HL-60 (cell line): ENCODE results near the gene YKT6.

ENCODE experiments used
- DNase-seq, 2 experiments: peaks; one replicate each; pipeline ENCODE4 v3.0.0-alpha.2; 2010 to 2020; ENCODE audit warnings: low read depth in 1 of 2, low spot score in 1 of 2
- H3K27ac ChIP-seq: fragments of 250-450 bp; sonication (Bioruptor Pico); replicated peaks from 2 replicates; pipeline ENCODE4 v1.5.1; 2020; ENCODE audit warnings: mild to moderate bottlenecking, moderate library complexity
- H3K27me3 ChIP-seq: fragments of 250-450 bp; sonication (Bioruptor Pico); 2 replicates; pipeline ENCODE4 v1.5.1; 2021; ENCODE audit warnings: mild to moderate bottlenecking, moderate library complexity; ENCODE audit not compliant: insufficient read depth, poor library complexity, severe bottlenecking
- H3K4me3 ChIP-seq: replicated peaks from 2 replicates; pipeline ENCODE4 v1.5.1; 2011; ENCODE audit warnings: mild to moderate bottlenecking, control low read depth, low read length; ENCODE audit not compliant: insufficient read depth
- GABPA ChIP-seq: IDR thresholded peaks from 2 replicates; pipeline ENCODE4 v1.6.1; 2012; ENCODE audit warnings: low read depth
- POLR2AphosphoS5 ChIP-seq: IDR thresholded peaks from 2 replicates; pipeline ENCODE4 v1.6.1; 2012; ENCODE audit warnings: low read depth
- SPI1 ChIP-seq: IDR thresholded peaks from 2 replicates; pipeline ENCODE4 v1.6.1; 2012; ENCODE audit warnings: low read depth, mild to moderate bottlenecking, borderline replicate concordance
- TF ChIP-seq, protein P1 (sequence below): IDR thresholded peaks from 2 replicates; pipeline ENCODE4 v1.6.1; 2012; ENCODE audit warnings: low read depth; ENCODE audit not compliant: insufficient replicate concordance
- TF ChIP-seq, protein P2 (sequence below): IDR thresholded peaks from one replicate; pipeline ENCODE4 v1.5.1; 2011; ENCODE audit warnings: low read length, control low read depth, inconsistent platforms; ENCODE audit not compliant: insufficient read depth

YKT6 gene

DNA sequence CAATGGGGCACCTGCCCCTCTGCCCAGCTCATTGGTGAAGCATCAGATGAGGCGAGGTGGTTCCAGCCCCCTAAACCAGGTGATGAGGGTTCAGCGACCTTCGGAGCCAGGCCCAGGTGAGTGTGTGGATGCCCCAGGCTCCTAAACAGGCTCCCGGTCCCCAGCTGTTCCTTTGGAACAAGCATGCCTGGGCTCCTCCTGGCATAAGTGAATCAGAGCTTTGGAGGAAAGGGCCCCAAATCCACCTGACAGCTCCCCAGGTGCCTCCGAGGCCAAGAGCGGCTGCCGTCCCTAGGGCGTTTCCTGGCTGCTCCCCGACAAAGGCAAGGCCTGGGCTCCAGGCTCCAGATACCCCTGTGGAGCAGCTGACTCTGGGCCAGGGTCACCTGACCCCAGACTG is 61.3 kb downstream of the YKT6 start:
- no peak overlapping the region for H3K27ac ChIP-seq
- no peak for DNase-seq
- H3K4me3 ChIP-seq, result no peak overlapping the region
- no peaks in the 10 kb centered on the region for H3K27me3 ChIP-seq
- TF ChIP-seq GABPA (no peak), SPI1 (no peak), POLR2AphosphoS5 (no peak)
- TF ChIP-seq, protein P1, sequence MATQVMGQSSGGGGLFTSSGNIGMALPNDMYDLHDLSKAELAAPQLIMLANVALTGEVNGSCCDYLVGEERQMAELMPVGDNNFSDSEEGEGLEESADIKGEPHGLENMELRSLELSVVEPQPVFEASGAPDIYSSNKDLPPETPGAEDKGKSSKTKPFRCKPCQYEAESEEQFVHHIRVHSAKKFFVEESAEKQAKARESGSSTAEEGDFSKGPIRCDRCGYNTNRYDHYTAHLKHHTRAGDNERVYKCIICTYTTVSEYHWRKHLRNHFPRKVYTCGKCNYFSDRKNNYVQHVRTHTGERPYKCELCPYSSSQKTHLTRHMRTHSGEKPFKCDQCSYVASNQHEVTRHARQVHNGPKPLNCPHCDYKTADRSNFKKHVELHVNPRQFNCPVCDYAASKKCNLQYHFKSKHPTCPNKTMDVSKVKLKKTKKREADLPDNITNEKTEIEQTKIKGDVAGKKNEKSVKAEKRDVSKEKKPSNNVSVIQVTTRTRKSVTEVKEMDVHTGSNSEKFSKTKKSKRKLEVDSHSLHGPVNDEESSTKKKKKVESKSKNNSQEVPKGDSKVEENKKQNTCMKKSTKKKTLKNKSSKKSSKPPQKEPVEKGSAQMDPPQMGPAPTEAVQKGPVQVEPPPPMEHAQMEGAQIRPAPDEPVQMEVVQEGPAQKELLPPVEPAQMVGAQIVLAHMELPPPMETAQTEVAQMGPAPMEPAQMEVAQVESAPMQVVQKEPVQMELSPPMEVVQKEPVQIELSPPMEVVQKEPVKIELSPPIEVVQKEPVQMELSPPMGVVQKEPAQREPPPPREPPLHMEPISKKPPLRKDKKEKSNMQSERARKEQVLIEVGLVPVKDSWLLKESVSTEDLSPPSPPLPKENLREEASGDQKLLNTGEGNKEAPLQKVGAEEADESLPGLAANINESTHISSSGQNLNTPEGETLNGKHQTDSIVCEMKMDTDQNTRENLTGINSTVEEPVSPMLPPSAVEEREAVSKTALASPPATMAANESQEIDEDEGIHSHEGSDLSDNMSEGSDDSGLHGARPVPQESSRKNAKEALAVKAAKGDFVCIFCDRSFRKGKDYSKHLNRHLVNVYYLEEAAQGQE, result no peak

GRCh38 chr7:44263326-44264082 is 62.7 kb downstream of the YKT6 start:
- Histone ChIP-seq H3K4me3 (no peak overlapping the region), H3K27me3 (no peaks in the 10 kb centered on the region), H3K27ac (no peak overlapping the region)
- DNase-seq, result no peak
- TF ChIP-seq GABPA, result no peak
- TF ChIP-seq, protein P2, sequence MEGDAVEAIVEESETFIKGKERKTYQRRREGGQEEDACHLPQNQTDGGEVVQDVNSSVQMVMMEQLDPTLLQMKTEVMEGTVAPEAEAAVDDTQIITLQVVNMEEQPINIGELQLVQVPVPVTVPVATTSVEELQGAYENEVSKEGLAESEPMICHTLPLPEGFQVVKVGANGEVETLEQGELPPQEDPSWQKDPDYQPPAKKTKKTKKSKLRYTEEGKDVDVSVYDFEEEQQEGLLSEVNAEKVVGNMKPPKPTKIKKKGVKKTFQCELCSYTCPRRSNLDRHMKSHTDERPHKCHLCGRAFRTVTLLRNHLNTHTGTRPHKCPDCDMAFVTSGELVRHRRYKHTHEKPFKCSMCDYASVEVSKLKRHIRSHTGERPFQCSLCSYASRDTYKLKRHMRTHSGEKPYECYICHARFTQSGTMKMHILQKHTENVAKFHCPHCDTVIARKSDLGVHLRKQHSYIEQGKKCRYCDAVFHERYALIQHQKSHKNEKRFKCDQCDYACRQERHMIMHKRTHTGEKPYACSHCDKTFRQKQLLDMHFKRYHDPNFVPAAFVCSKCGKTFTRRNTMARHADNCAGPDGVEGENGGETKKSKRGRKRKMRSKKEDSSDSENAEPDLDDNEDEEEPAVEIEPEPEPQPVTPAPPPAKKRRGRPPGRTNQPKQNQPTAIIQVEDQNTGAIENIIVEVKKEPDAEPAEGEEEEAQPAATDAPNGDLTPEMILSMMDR, result no peak
- no peak for TF ChIP-seq POLR2AphosphoS5
- TF ChIP-seq SPI1, result no peak
- TF ChIP-seq, protein P1, result no peak
